Measurements from ENCODE around the gene ETV3L. TPM values are rescaled to one million over a fixed set of nuclear protein-coding genes. Genes with fewer than 3 reads are reported as not detected.
"Not testable (repeated sequence)": the region's sequence is repeated elsewhere in the genome, so short reads cannot be mapped to it uniquely, and the experiment has no call there.

Gene ETV3L
- polyA plus RNA-seq, 3 donors = not detected

GRCh38 chr1:157090771-157091170, 8.8 kb downstream of the ETV3L start:
- 63 to 77% (median 64%) methylated on average over 3 of the region's 3 CpGs for WGBS, 3 donors
- no peak overlapping the region for H3K27ac ChIP-seq (ENCODE audit: low read depth, low read length)

- no peak overlapping the region for H3K27ac ChIP-seq (ENCODE audit: low read depth, low read length)
- 13 to 18% (median 18%) methylated on average over 10 of the region's 10 CpGs for WGBS, 3 donors
Measured at GRCh38 chr1:157090196-157090647, 9.4 kb downstream of the ETV3L start.

GRCh38 chr1:157089789-157090188, 9.8 kb downstream of the ETV3L start:
- no peak overlapping the region for H3K27ac ChIP-seq (ENCODE audit: low read depth, low read length)
- 75 to 89% (median 84%) methylated on average over 9 of the region's 9 CpGs for whole genome bisulfite sequencing, 3 donors

- H3K27ac ChIP-seq (ENCODE audit: low read depth, low read length) = no peak overlapping the region
Measured at GRCh38 chr1:157088607-157089006, 11.0 kb downstream of the ETV3L start.

- no peak overlapping the region for H3K27ac ChIP-seq (ENCODE audit: low read depth, low read length)
- 88 to 94% (median 89%) methylated on average over 5 of the region's 5 CpGs for whole genome bisulfite sequencing, 3 donors
Measured at GRCh38 chr1:157087030-157087429, 12.6 kb downstream of the ETV3L start.

GRCh38 chr1:157086299-157086698, 13.3 kb downstream of the ETV3L start:
- WGBS, 3 donors = 70 to 82% (median 78%) methylated on average over 6 of the region's 6 CpGs
- H3K27ac ChIP-seq (ENCODE audit: low read depth, low read length) = no peak overlapping the region

GRCh38 chr1:157085421-157085820, 14.2 kb downstream of the ETV3L start:
- H3K27ac ChIP-seq (ENCODE audit: low read depth, low read length) = no peak overlapping the region
- WGBS, 3 donors = 46 to 90% (median 56%) methylated on average over 5 of the region's 5 CpGs

GRCh38 chr1:157084720-157085119, 14.9 kb downstream of the ETV3L start:
- WGBS, 3 donors = 48 to 87% (median 83%) methylated on average over 5 of the region's 5 CpGs
- H3K27ac ChIP-seq (ENCODE audit: low read depth, low read length) = no peak overlapping the region

GRCh38 chr1:157081707-157082106, 17.9 kb downstream of the ETV3L start:
- 74 to 82% (median 74%) methylated on average over 5 of the region's 5 CpGs for WGBS, 3 donors
- no peak overlapping the region for H3K27ac ChIP-seq (ENCODE audit: low read depth, low read length)

GRCh38 chr1:157080714-157081113, 18.9 kb downstream of the ETV3L start:
- H3K27ac ChIP-seq (ENCODE audit: low read depth, low read length) = no peak overlapping the region
- WGBS, 3 donors = 84 to 89% (median 87%) methylated on average over 10 of the region's 10 CpGs

GRCh38 chr1:157077394-157077793, 22.2 kb downstream of the ETV3L start:
- WGBS, 3 donors = 91 to 100% (median 100%) methylated on average over 1 of the region's 1 CpG
- no peak overlapping the region for H3K27ac ChIP-seq (ENCODE audit: low read depth, low read length)

- 24 to 26% (median 25%) methylated on average over 33 to 34 of the region's 35 CpGs for WGBS, 3 donors
Measured at GRCh38 chr1:157073944-157074685, 25.5 kb downstream of the ETV3L start.

GRCh38 chr1:157069601-157070000, 30.0 kb downstream of the ETV3L start:
- no peak overlapping the region for H3K27ac ChIP-seq (ENCODE audit: low read depth, low read length)
- WGBS, 3 donors = 73 to 86% (median 82%) methylated on average over 2 of the region's 2 CpGs

More at GRCh38 chr1:157073944-157074685, 25.5 kb downstream of the ETV3L start:
- no peak overlapping the region for H3K27ac ChIP-seq (ENCODE audit: low read depth, low read length)

GRCh38 chr1:157059241-157059640, 40.4 kb downstream of the ETV3L start:
- H3K27ac ChIP-seq (ENCODE audit: low read depth, low read length) = not testable (repeated sequence)
- WGBS, 3 donors = 59 to 69% (median 65%) methylated on average over 3 of the region's 3 CpGs

- H3K27ac ChIP-seq (ENCODE audit: low read depth, low read length) = no peak overlapping the region
- 51 to 66% (median 63%) methylated on average over 1 of the region's 1 CpG for WGBS, 3 donors
Measured at GRCh38 chr1:157056269-157056668, 43.3 kb downstream of the ETV3L start.

- not testable (repeated sequence) for H3K27ac ChIP-seq (ENCODE audit: low read depth, low read length)
- WGBS, 3 donors = 79 to 87% (median 82%) methylated on average over 5 of the region's 5 CpGs
Measured at GRCh38 chr1:157055729-157056128, 43.9 kb downstream of the ETV3L start.

GRCh38 chr1:157050836-157051235, 48.8 kb downstream of the ETV3L start:
- WGBS, 3 donors = 45 to 64% (median 64%) methylated on average over 2 of the region's 2 CpGs
- H3K27ac ChIP-seq (ENCODE audit: low read depth, low read length) = no peak overlapping the region

- H3K27ac ChIP-seq (ENCODE audit: low read depth, low read length) = no peak overlapping the region
- WGBS, 3 donors = 16 to 48% (median 47%) methylated on average over 2 of the region's 2 CpGs
Measured at GRCh38 chr1:157047062-157047410, 52.6 kb downstream of the ETV3L start.

GRCh38 chr1:157045250-157046218, 54.1 kb downstream of the ETV3L start, which contains the start of gene ARHGEF11:
TSS of gene ARHGEF11 (minus strand) at chr1:157045742. CDS start at chr1:157044330, 1,412 bp downstream.
- WGBS, 3 donors = 0 to 1% (median 1%) methylated on average over 63 to 120 of the region's 120 CpGs
- H3K27ac ChIP-seq (ENCODE audit: low read depth, low read length) = peak within 1 kb of the TSS; percentile 55
